HepG2 (cell line): ENCODE data around the gene PDILT. TPM values are rescaled to one million over a fixed set of nuclear protein-coding genes. Genes with fewer than 3 reads are reported as not detected.

Source experiments
- EP300 ChIP-seq, 3 experiments: sonication (generic) in 1 of 3; formaldehyde crosslinking in 1 of 3; IDR thresholded peaks; 2 replicates each; pipeline versions ENCODE4 v1.5.1 to v1.6.1; 2011 to 2020; ENCODE audit warnings: low read depth in 2 of 3, low read length in 2 of 3, borderline replicate concordance in 1 of 3, improper control_type of control experiment in 1 of 3, mild to moderate bottlenecking in 1 of 3, missing genetic modification reagents in 1 of 3, moderate library complexity in 1 of 3
- FOXJ3 ChIP-seq: sonication (generic); formaldehyde crosslinking; IDR thresholded peaks from 2 replicates; pipeline ENCODE4 v1.4.0; 2020; ENCODE audit warnings: missing genetic modification reagents, mild to moderate bottlenecking, borderline replicate concordance
- GLI4 ChIP-seq: sonication (generic); formaldehyde crosslinking; IDR thresholded peaks from 2 replicates; pipeline ENCODE4 v1.5.1; 2020; ENCODE audit warnings: missing genetic modification reagents, mild to moderate bottlenecking, moderate library complexity, borderline replicate concordance
- HDAC6 ChIP-seq: fragments of 200-600 bp; sonication (generic); IDR thresholded peaks from 2 replicates; pipeline ENCODE4 v1.7.0; 2017; ENCODE audit warnings: mild to moderate bottlenecking, antibody characterized with exemption, low read length, low read depth
- KLF11 ChIP-seq: IDR thresholded peaks from 2 replicates; pipeline ENCODE4 v1.6.1; 2016; ENCODE audit warnings: missing compliant biosample characterization
- KLF9 ChIP-seq: IDR thresholded peaks from 2 replicates; pipeline ENCODE4 v1.6.1; 2016; ENCODE audit warnings: low read depth
- NBN ChIP-seq: fragments of 450-650 bp; conservative IDR thresholded peaks from 2 replicates; pipeline ENCODE4 v1.6.1; 2017
- NKX3-1 ChIP-seq: sonication (generic); formaldehyde crosslinking; IDR thresholded peaks from 2 replicates; pipeline ENCODE4 v1.5.0; 2020; ENCODE audit warnings: missing genetic modification reagents
- PAWR ChIP-seq: sonication (generic); formaldehyde crosslinking; IDR thresholded peaks from 2 replicates; pipeline ENCODE4 v1.4.0; 2020; ENCODE audit warnings: missing genetic modification reagents, mild to moderate bottlenecking, borderline replicate concordance
- POLR2AphosphoS5 ChIP-seq: IDR thresholded peaks from 2 replicates; pipeline ENCODE4 v1.6.1; 2012; ENCODE audit warnings: low read depth, low read length
- PRMT3 ChIP-seq: sonication (generic); formaldehyde crosslinking; IDR thresholded peaks from 2 replicates; pipeline ENCODE4 v1.8.1; 2022; ENCODE audit warnings: low read depth, mild to moderate bottlenecking, moderate library complexity, missing genetic modification reagents, borderline replicate concordance
- RARG ChIP-seq: sonication (generic); formaldehyde crosslinking; IDR thresholded peaks from 2 replicates; pipeline ENCODE4 v1.4.0; 2020; ENCODE audit warnings: low read depth, mild to moderate bottlenecking, missing genetic modification reagents
- RBAK ChIP-seq: sonication (generic); formaldehyde crosslinking; IDR thresholded peaks from 2 replicates; pipeline ENCODE4 v1.5.1; 2020; ENCODE audit warnings: mild to moderate bottlenecking, missing genetic modification reagents
- REL ChIP-seq: sonication (generic); formaldehyde crosslinking; conservative IDR thresholded peaks from 2 replicates; pipeline ENCODE4 v1.8.0; 2022; ENCODE audit warnings: mild to moderate bottlenecking, missing genetic modification reagents, moderate library complexity
- STAG1 ChIP-seq: sonication (generic); formaldehyde crosslinking; IDR thresholded peaks from 2 replicates; pipeline ENCODE4 v1.4.0; 2020; ENCODE audit warnings: missing genetic modification reagents
- TBX3 ChIP-seq: fragments of 450-650 bp; IDR thresholded peaks from 2 replicates; pipeline ENCODE4 v1.6.1; 2017; ENCODE audit warnings: antibody characterized with exemption, mild to moderate bottlenecking, inconsistent platforms, borderline replicate concordance
- TEAD3 ChIP-seq: optimal IDR thresholded peaks from 2 replicates; pipeline ENCODE3; 2016; ENCODE audit warnings: borderline replicate concordance
- ZBTB44 ChIP-seq: sonication (generic); formaldehyde crosslinking; IDR thresholded peaks from 2 replicates; pipeline ENCODE4 v1.4.0; 2020; ENCODE audit warnings: missing genetic modification reagents
- ZFP36 ChIP-seq: fragments of 150-350 bp; IDR thresholded peaks from 2 replicates; pipeline ENCODE4 v1.6.1; 2018; ENCODE audit warnings: borderline replicate concordance, low read length, low read depth; ENCODE audit not compliant: partially characterized antibody
- ZNF317 ChIP-seq: sonication (generic); formaldehyde crosslinking; IDR thresholded peaks from 2 replicates; pipeline ENCODE4 v1.5.0; 2020; ENCODE audit warnings: mild to moderate bottlenecking, missing genetic modification reagents
- ZNF770 ChIP-seq: sonication (generic); formaldehyde crosslinking; IDR thresholded peaks from 2 replicates; pipeline ENCODE4 v1.5.0; 2020; ENCODE audit warnings: mild to moderate bottlenecking, missing genetic modification reagents
- ZSCAN20 ChIP-seq: sonication (generic); formaldehyde crosslinking; IDR thresholded peaks from 2 replicates; pipeline ENCODE4 v1.4.0; 2020; ENCODE audit warnings: missing genetic modification reagents, mild to moderate bottlenecking, borderline replicate concordance
- ZUFSP ChIP-seq: sonication (generic); formaldehyde crosslinking; IDR thresholded peaks from 2 replicates; pipeline ENCODE4 v1.9.0; 2021; ENCODE audit warnings: missing genetic modification reagents, mild to moderate bottlenecking, borderline replicate concordance
- polyA plus RNA-seq, 8 experiments: library from polyadenylated mRNA; depleted of rRNA in 3 of 8; stranded (reverse) in 7 of 8; unstranded in 1 of 8; fragments of >200 nt; fragmentation: Illumina TruSeq in 4 of 8; extraction: Trizol in 4 of 8; gene quantifications; 2 replicates each; pipeline versions ENCODE4 v1.2.1 to v1.2.3, GENCODE V29; 2011 to 2016; ENCODE audit warnings: low read depth in 4 of 8, missing spikeins in 1 of 8, mixed read lengths in 1 of 8; ENCODE audit not compliant: insufficient read depth in 1 of 8
- total RNA-seq, 5 experiments: library from RNA; depleted of rRNA; stranded (reverse); fragments of >200 nt; fragmentation: Illumina TruSeq; extraction: Trizol; gene quantifications; 2 replicates each; pipeline ENCODE4 v1.2.3, GENCODE V29; 2016; ENCODE audit warnings: low read depth in 1 of 5

The PDILT gene
- total and polyA plus RNA-seq, 2 of the 13 experiments (the other 11 are each of a cell fraction or from before 2014, with no cell fraction given) = not detected

GRCh38 chr16:20397468-20398074, 7.0 kb downstream of the PDILT start (continued):
- TF ChIP-seq ZBTB44 (CRISPR knock-in tag) (no peak), RBAK (CRISPR knock-in tag) (no peak), FOXJ3 (peak; percentile 60; the same call in 1 of the 2 replicates), PAWR (CRISPR knock-in tag) (no peak), ZFP36 (no peak), ZNF770 (CRISPR knock-in tag) (no peak), ZSCAN20 (CRISPR knock-in tag) (no peak), KLF9 (CRISPR knock-in tag) (no peak), HDAC6 (no peak), NKX3-1 (CRISPR knock-in tag) (no peak), GLI4 (CRISPR knock-in tag) (no peak), POLR2AphosphoS5 (no peak), TEAD3 (CRISPR knock-in tag) (peak; percentile 33), ZUFSP (no peak), RARG (no peak), EP300 (IDR thresholded peaks at IDR 0.05; ENCODE audit: low read depth in 2 of 2, low read length in 2 of 2) (peak in 1 of 2 experiments; percentile 67; a peak in 2 of 4 replicates), EP300 (CRISPR knock-in tag; IDR thresholded peaks at IDR 0.05; ENCODE audit: borderline replicate concordance) (no peak), REL (CRISPR knock-in tag) (no peak), TBX3 (no peak), NBN (no peak), PRMT3 (CRISPR knock-in tag) (no peak), KLF11 (no peak), ZNF317 (CRISPR knock-in tag) (no peak), STAG1 (CRISPR knock-in tag) (peak; percentile 13; the same call in 1 of the 2 replicates)
